Muscle layer of colon (tissue), 2 donors: ENCODE data around the gene SLC27A5.
"Not testable (repeated sequence)": the region's sequence is repeated elsewhere in the genome, so short reads cannot be mapped to it uniquely, and the experiment has no call there.

Source experiments
- H3K27ac ChIP-seq: one replicate; pipeline ENCODE4 v1.7.0; 2013; ENCODE audit warnings: low read depth, mild to moderate bottlenecking, low read length, moderate library complexity
- H3K27me3 ChIP-seq, 2 donors: one replicate each; pipeline ENCODE4 v1.7.0; 2013; ENCODE audit warnings: low read length in 2 of 2, mild to moderate bottlenecking in 2 of 2; ENCODE audit not compliant: insufficient read depth in 2 of 2, control insufficient read depth in 1 of 2
- H3K36me3 ChIP-seq: one replicate; pipeline ENCODE4 v1.7.0; 2013; ENCODE audit warnings: mild to moderate bottlenecking, low read length; ENCODE audit not compliant: insufficient read depth
- H3K4me1 ChIP-seq: one replicate; pipeline ENCODE4 v1.7.0; 2013; ENCODE audit warnings: mild to moderate bottlenecking, low read length; ENCODE audit not compliant: insufficient read depth
- H3K4me3 ChIP-seq, 2 donors: one replicate each; pipeline ENCODE4 v1.7.0; 2013; ENCODE audit warnings: low read length in 2 of 2, low read depth in 1 of 2, mild to moderate bottlenecking in 1 of 2, moderate library complexity in 1 of 2
- H3K9ac ChIP-seq: one replicate; pipeline ENCODE4 v1.7.0; 2013; ENCODE audit warnings: low read length
- H3K9me3 ChIP-seq: one replicate; pipeline ENCODE4 v1.7.0; 2013; ENCODE audit warnings: mild to moderate bottlenecking, low read length
- donor health status: abdominal sarcoma.
- donor health status: Adenocarcinoma of cecum.

The SLC27A5 gene

DNA sequence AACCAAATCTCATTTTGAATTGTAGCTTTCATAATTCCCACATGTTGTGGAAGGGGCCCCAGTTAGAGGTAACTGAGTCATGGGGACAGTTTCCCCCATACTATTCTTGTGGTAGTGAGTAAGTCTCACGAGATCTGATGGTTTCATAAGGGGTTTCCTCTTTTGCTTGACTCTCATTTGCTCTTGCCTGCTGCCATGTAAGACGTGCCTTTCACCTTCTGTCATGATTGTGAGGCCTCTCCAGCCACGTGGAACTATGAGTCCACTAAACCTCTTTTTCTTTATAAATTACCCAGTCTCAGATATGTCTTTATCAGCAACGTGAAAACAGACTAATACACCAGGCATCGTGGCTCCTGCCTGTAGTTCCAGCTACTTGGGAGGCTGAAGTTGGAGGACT, 61.8 kb downstream of the SLC27A5 start:
- H3K9ac ChIP-seq, H3K4me3 ChIP-seq, H3K4me1 ChIP-seq, H3K9me3 ChIP-seq, H3K27ac ChIP-seq, H3K27me3 ChIP-seq: not testable (repeated sequence)
- peaks cover 10% of the 10 kb centered on the region for H3K36me3 ChIP-seq

DNA sequence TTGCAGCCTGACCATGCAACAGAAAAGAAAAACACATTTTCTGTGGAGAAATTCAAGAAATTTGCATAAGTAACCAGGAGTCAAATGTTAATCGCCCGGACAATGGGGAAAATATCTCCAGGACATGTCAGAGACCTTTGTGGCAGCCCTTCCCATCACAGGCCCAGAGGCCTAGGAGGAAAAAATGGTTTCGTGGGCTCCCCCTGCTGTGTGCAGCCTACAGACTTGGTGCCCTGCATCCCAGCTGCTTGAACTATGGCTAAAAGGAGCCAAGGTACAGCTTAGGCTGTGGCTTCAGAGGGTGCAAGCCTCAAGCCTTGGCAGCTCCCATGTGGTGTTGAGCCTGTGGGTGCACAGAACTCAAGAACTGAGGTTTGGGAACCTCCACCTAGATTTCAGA, 62.9 kb downstream of the SLC27A5 start:
- not testable (repeated sequence) for H3K9ac ChIP-seq, H3K4me1 ChIP-seq, H3K4me3 ChIP-seq, H3K27ac ChIP-seq, H3K36me3 ChIP-seq, H3K9me3 ChIP-seq, H3K27me3 ChIP-seq
